Keratinocyte (primary cell): ENCODE results near the gene OGT. TPM values are rescaled to one million over a fixed set of nuclear protein-coding genes. Genes with fewer than 3 reads are reported as not detected.
A peak's percentile ranks its signal among the peaks of the same experiment; 100 is the strongest.

ENCODE experiments used
- DNase-seq: peaks from one replicate; pipeline ENCODE4 v3.0.0-alpha.2; 2011; ENCODE audit warnings: low read depth, missing footprints, low spot score
- FAIRE-seq: peaks from 2 replicates; lab custom pipeline; 2011; peaks lifted over from hg19 to GRCh38; lab: Jason Lieb, UNC
- H2AFZ ChIP-seq: 2 replicates; pipeline ENCODE4 v1.6.0; 2012; ENCODE audit warnings: low read length, control low read depth, inconsistent platforms; ENCODE audit not compliant: control insufficient read depth
- H3K27ac ChIP-seq: 2 replicates; pipeline ENCODE4 v1.5.1; 2011; ENCODE audit warnings: low read length; ENCODE audit not compliant: control insufficient read depth, insufficient read depth
- H3K27me3 ChIP-seq: 3 replicates; pipeline ENCODE4 v1.6.0; 2011; ENCODE audit warnings: low read length; ENCODE audit not compliant: control insufficient read depth, insufficient read depth; ENCODE audit errors: extremely low read depth
- H3K36me3 ChIP-seq, 2 experiments: 2 replicates in 1 of 2; 3 replicates in 1 of 2; pipeline ENCODE4 v1.5.1; 2011; ENCODE audit warnings: low read length in 2 of 2, mild to moderate bottlenecking in 1 of 2; ENCODE audit not compliant: control insufficient read depth in 2 of 2, insufficient read depth in 2 of 2; ENCODE audit errors: extremely low read depth in 1 of 2
- H3K4me1 ChIP-seq: 3 replicates; pipeline ENCODE4 v1.5.1; 2011; ENCODE audit warnings: low read length; ENCODE audit not compliant: control insufficient read depth, insufficient read depth; ENCODE audit errors: extremely low read depth
- H3K4me2 ChIP-seq: 3 replicates; pipeline ENCODE4 v1.6.0; 2011; ENCODE audit warnings: low read depth, low read length; ENCODE audit not compliant: control insufficient read depth, insufficient read depth; ENCODE audit errors: extremely low read depth
- H3K4me3 ChIP-seq, 3 experiments: fragments of 200-600 bp in 1 of 3; sonication (generic) in 1 of 3; 2 replicates in 2 of 3; 3 replicates in 1 of 3; pipeline ENCODE4 v1.5.1; 2011 to 2016; ENCODE audit warnings: low read length in 3 of 3, mild to moderate bottlenecking in 3 of 3, control low read depth in 2 of 3, inconsistent platforms in 1 of 3, low read depth in 1 of 3, mixed read lengths in 1 of 3, mixed run types in 1 of 3, moderate library complexity in 1 of 3; ENCODE audit not compliant: control insufficient read depth in 2 of 3, insufficient read depth in 2 of 3; ENCODE audit errors: extremely low read depth in 1 of 3
- H3K79me2 ChIP-seq: 2 replicates; pipeline ENCODE4 v1.6.0; 2012; ENCODE audit warnings: low read length; ENCODE audit not compliant: control insufficient read depth, insufficient read depth
- H3K9ac ChIP-seq: 3 replicates; pipeline ENCODE4 v1.6.0; 2011; ENCODE audit warnings: low read length; ENCODE audit not compliant: control insufficient read depth, insufficient read depth; ENCODE audit errors: extremely low read depth
- H3K9me1 ChIP-seq: 3 replicates; pipeline ENCODE4 v1.6.0; 2011; ENCODE audit warnings: low read length; ENCODE audit not compliant: control insufficient read depth, insufficient read depth; ENCODE audit errors: extremely low read depth
- H3K9me3 ChIP-seq: 2 replicates; pipeline ENCODE4 v1.5.1; 2012; ENCODE audit warnings: low read depth, low read length; ENCODE audit not compliant: control insufficient read depth
- H4K20me1 ChIP-seq: 3 replicates; pipeline ENCODE4 v1.6.0; 2011; ENCODE audit warnings: low read length; ENCODE audit not compliant: control insufficient read depth, insufficient read depth; ENCODE audit errors: extremely low read depth
- EZH2 ChIP-seq: IDR thresholded peaks from one replicate; pipeline ENCODE4 v1.6.1; 2012; ENCODE audit warnings: inconsistent platforms, mild to moderate bottlenecking, low read length, moderate library complexity
- dilution Hi-C: fragments of 300-500 bp; cut with MboI; formaldehyde crosslinking; loops from one replicate; pipeline ENCODE4 v1.7.0; 2020; ENCODE audit warnings: low sequenced_read_pairs; ENCODE audit not compliant: extremely low pct_ligation_motif_present
- polyA plus RNA-seq, 5 experiments: library from polyadenylated mRNA; depleted of rRNA in 3 of 5; stranded (reverse) in 3 of 5; stranded (forward) in 1 of 5; unstranded in 1 of 5; fragments of >200 nt; gene quantifications; 1 replicate in 1 of 5; 2 replicates in 3 of 5; 3 replicates in 1 of 5; pipeline versions ENCODE4 v1.2.1 to v1.2.3, GENCODE V29; 2011 to 2012; ENCODE audit warnings: missing spikeins in 2 of 5, low read depth in 1 of 5, low replicate concordance in 1 of 5
- TF ChIP-seq, protein P1 (sequence below), 3 experiments: IDR thresholded peaks in 1 of 3; conservative IDR thresholded peaks in 1 of 3; optimal IDR thresholded peaks in 1 of 3; 2 replicates in 2 of 3; 3 replicates in 1 of 3; pipeline versions ENCODE3 to v1.5.1; 2011; ENCODE audit warnings: low read length in 3 of 3, mild to moderate bottlenecking in 3 of 3, moderate library complexity in 2 of 3, control low read depth in 1 of 3, inconsistent platforms in 1 of 3; ENCODE audit not compliant: insufficient read depth in 2 of 3; ENCODE audit errors: extremely low read depth in 1 of 3

OGT gene
- polyA plus RNA-seq, 1 donor (not counting 4 experiments of a cell fraction or from before 2014, with no cell fraction given), result 136 TPM

DNA sequence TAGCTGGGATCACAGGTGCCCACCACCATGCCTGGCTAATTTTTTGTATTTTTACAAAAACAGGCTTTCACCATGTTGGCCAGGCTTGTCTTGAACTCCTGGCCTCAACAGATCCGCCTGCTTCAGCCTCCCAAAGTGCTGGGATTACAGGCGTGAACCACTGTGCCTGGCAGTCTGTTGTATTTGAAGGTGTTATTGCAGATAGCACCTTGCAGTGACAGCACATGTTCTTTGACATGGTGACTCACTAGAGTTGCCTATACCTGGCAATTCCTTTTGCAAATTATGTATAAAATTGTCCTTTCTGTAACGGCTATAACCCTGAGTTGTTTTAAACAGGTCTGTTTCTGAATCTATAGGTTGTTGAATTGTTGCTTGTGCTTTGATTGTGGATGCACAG, 7.9 kb downstream of the OGT start:
- Histone ChIP-seq H3K9me3 (no peaks in the 10 kb centered on the region), H3K4me3 (peak overlapping the region in 1 of 3 experiments; percentile 26), H4K20me1 (peaks cover 19% of the 10 kb centered on the region), H3K27me3 (no peaks in the 10 kb centered on the region), H3K9me1 (no peaks in the 10 kb centered on the region), H3K9ac (no peak overlapping the region), H3K79me2 (peaks cover 83% of the 10 kb centered on the region), H3K36me3 (peaks cover 2 to 16% of the 10 kb centered on the region in 2 experiments), H2AFZ (no peak overlapping the region), H3K27ac (peak overlapping the region; percentile 68), H3K4me2 (peak overlapping the region; percentile 66), H3K4me1 (peaks cover 45% of the 10 kb centered on the region)
- dilution Hi-C loops, result no loop called here
- TF ChIP-seq EZH2, result no peak
- TF ChIP-seq, protein P1, sequence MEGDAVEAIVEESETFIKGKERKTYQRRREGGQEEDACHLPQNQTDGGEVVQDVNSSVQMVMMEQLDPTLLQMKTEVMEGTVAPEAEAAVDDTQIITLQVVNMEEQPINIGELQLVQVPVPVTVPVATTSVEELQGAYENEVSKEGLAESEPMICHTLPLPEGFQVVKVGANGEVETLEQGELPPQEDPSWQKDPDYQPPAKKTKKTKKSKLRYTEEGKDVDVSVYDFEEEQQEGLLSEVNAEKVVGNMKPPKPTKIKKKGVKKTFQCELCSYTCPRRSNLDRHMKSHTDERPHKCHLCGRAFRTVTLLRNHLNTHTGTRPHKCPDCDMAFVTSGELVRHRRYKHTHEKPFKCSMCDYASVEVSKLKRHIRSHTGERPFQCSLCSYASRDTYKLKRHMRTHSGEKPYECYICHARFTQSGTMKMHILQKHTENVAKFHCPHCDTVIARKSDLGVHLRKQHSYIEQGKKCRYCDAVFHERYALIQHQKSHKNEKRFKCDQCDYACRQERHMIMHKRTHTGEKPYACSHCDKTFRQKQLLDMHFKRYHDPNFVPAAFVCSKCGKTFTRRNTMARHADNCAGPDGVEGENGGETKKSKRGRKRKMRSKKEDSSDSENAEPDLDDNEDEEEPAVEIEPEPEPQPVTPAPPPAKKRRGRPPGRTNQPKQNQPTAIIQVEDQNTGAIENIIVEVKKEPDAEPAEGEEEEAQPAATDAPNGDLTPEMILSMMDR (optimal IDR thresholded peaks at IDR 0.05 in 1 of 3, IDR thresholded peaks at IDR 0.05 in 1 of 3, conservative IDR thresholded peaks at IDR 0.05 in 1 of 3; ENCODE audit: extremely low read depth in 1 of 3, insufficient read depth in 2 of 3, low read length in 3 of 3), result no peak
- DNase-seq (no peak), FAIRE-seq (no peak)

DNA sequence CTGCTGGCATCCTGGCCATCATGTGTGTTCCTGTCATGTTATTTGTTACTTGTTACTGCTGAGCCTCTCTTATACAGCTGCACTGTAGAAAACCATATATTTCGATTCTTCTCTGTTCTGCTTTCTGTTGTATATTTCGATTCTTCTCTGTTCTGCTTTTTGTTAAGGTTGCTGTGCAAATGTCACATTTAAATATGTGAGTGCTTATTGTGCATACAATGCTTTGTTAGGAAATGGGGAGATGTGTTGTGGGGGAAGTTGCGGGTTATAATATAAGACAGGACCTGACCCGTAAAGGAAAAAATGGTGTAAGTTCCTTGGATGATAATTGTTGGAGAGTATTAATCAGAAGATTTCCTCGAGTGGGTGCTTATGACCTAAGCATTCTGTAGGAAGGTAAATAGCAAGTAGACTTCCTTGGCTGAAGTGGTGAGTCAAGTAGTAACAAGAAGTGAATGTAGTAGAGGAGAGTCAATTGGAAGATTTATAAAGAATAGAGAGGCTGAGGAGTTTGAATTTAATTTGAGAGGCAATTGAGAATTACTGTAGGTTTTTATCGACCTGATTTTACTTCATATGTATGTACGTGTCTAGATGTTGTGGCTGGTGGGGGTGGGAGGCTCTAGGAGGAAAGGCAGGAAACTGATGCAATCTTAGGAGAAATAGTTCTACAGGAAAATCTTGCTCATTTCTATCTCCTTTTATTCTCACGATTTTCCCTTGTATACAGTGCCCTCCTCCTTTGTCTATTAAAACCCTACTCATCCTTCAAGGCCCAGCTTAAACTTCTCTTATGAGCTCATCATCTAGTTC, 8.5 kb downstream of the OGT start:
- Histone ChIP-seq H4K20me1 (peaks cover 20% of the 10 kb centered on the region), H3K79me2 (peaks cover 81% of the 10 kb centered on the region), H3K4me2 (peak overlapping the region; percentile 66), H2AFZ (no peak overlapping the region), H3K27me3 (no peaks in the 10 kb centered on the region), H3K9me1 (no peaks in the 10 kb centered on the region), H3K9ac (no peak overlapping the region), H3K9me3 (no peaks in the 10 kb centered on the region), H3K27ac (peak overlapping the region; percentile 76), H3K4me3 (peak overlapping the region in 2 of 3 experiments; percentile 18 to 26), H3K4me1 (peaks cover 45% of the 10 kb centered on the region), H3K36me3 (peaks cover 4 to 21% of the 10 kb centered on the region in 2 experiments)
- DNase-seq, result no peak
- dilution Hi-C loops, result no loop called here
- FAIRE-seq, result no peak
- no peak for TF ChIP-seq EZH2
- TF ChIP-seq, protein P1 (optimal IDR thresholded peaks at IDR 0.05 in 1 of 3, IDR thresholded peaks at IDR 0.05 in 1 of 3, conservative IDR thresholded peaks at IDR 0.05 in 1 of 3; ENCODE audit: extremely low read depth in 1 of 3, insufficient read depth in 2 of 3, low read length in 3 of 3), result no peak
